Lower leg skin (tissue), 4 donors: ENCODE data around the gene MACROD1. TPM values are rescaled to one million over a fixed set of nuclear protein-coding genes. Genes with fewer than 3 reads are reported as not detected.

Experiments
- DNase-seq, 2 donors: peaks; one replicate each; pipeline ENCODE4 v3.0.0-alpha.2; 2019; ENCODE audit warnings: low spot score in 2 of 2
- H3K4me3 ChIP-seq: fragments of 200-600 bp; sonication (generic); 2 replicates; pipeline ENCODE4 v1.5.1; 2017; ENCODE audit warnings: mild to moderate bottlenecking, low read depth; ENCODE audit not compliant: poor library complexity, severe bottlenecking
- CTCF ChIP-seq, 3 donors: fragments of 450-650 bp; IDR thresholded peaks; one replicate each; pipeline ENCODE4 v1.5.1; 2016; ENCODE audit warnings: antibody characterized with exemption in 3 of 3, mild to moderate bottlenecking in 3 of 3, moderate library complexity in 2 of 3
- POLR2A ChIP-seq, 2 donors: fragments of 450-650 bp; IDR thresholded peaks; one replicate each; pipeline ENCODE4 v1.6.1; 2016 to 2017; ENCODE audit warnings: antibody characterized with exemption in 2 of 2, mild to moderate bottlenecking in 1 of 2, moderate library complexity in 1 of 2
- WGBS, 2 donors: methylation state at CpG; one replicate each; pipeline ENCODE4 v1.1.5; 2018; 5-methylcytosine and 5-hydroxymethylcytosine counted together
- intact Hi-C: fragments of 100-400 bp; cut with DNase I; formaldehyde crosslinking; loops from one replicate; pipeline ENCODE4 v1.15.0; 2023; ENCODE audit warnings: low total_unique reads
- total RNA-seq, 4 donors: library from RNA; depleted of rRNA; stranded (reverse); fragments of >200 nt; gene quantifications; one replicate each; pipeline ENCODE4 v1.1.0, GENCODE V29; 2016

MACROD1 gene
- total RNA-seq, 4 donors from 2014 or later = 44.8 to 74.8 (median 55.6) TPM

DNA sequence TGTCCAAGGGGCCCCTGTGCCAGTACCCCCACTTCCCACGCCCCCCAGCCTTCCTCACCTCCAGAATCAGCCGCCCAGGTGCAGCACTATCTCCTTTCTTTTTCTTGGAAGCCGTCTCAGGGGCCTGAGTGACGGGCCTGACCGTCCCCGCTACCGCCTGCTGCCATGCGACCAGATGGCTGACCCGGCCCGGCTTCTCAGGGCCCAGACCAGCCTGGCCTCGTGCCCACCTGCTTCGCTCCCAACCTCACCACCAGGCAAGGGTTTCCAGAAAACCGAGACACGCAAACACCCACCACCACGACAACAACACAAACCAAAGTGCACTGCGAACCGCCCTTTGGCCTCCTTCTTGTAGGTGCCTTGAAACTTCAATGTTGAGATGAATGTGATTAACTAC lies 39.1 kb downstream of the MACROD1 start:
- DNase-seq = no peak
- intact Hi-C loops = no loop called here
- TF ChIP-seq POLR2A (IDR thresholded peaks at IDR 0.05) (no peak), CTCF (IDR thresholded peaks at IDR 0.05) (no peak)
- 93 to 96% methylated on average over 17 of the region's 17 CpGs for WGBS, 2 donors
- no peak overlapping the region for H3K4me3 ChIP-seq

DNA sequence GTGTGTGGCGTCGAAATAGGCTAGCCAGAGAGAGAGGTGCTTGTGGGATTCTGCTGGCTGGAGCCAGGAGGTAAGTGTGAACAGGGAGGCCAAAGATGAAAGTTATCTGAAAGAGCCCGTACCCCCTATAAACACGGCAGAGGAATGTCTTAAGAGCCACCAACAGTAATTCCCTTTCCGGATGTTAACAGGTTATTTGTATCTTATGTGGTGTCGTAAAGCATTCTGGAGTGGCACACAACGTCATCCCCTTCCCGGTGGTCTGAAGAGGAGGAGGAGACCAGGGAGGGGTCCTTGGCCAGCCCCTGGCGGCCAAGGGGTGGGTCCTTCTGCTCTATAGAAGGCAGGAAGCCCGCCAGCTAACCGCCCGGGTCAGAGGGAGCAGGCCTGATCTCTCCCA lies 39.5 kb downstream of the MACROD1 start:
- no peak for DNase-seq
- WGBS, 2 donors = 87 to 88% methylated on average over 12 of the region's 12 CpGs
- H3K4me3 ChIP-seq = no peak overlapping the region
- TF ChIP-seq POLR2A (IDR thresholded peaks at IDR 0.05) = no peak
- TF ChIP-seq CTCF (IDR thresholded peaks at IDR 0.05) = no peak
- intact Hi-C loops = no loop called here

DNA sequence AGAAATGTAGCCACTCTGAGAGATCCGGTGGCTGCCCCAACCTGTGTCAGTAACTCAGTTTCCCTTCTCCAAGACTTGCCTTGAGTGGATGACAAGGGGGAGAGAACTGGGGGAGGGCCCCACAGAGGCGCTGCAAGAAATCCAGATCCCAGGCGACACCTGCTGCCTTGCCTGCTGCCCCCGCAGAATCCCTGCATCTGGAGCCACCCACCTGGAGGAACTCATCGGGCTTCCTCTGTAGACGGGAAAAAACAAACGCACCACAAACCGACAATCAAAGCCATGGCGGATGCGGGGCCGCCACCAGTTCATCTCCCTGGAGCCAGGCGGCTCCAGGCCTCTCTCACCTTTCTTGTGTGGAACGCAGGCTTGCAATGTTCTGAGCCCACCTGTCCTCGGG lies 40.2 kb downstream of the MACROD1 start:
- intact Hi-C loops = no loop called here
- WGBS, 2 donors = 75 to 79% methylated on average over 14 of the region's 14 CpGs
- TF ChIP-seq CTCF (IDR thresholded peaks at IDR 0.05) (no peak), POLR2A (IDR thresholded peaks at IDR 0.05) (no peak)
- DNase-seq = no peak
- no peak overlapping the region for H3K4me3 ChIP-seq

DNA sequence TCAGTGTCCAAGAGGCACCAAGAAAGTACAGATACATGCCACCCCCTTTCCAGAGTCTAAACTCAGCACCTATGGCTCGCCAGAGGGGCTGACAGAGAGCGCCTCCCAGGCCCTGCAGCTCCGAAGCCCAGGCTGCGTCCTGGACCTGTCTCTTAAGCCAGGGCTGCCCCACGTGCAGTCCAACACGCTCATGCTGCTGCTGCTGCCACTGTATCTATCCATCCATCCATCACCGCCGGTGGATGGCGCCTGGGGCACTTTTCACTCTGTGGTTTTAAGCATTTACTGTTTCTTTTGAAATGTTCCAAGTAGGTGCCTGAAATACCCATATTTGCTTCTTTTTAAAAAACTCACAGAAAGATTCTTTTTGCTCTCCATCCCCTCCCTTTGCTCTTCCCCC lies 41.8 kb downstream of the MACROD1 start:
- 76 to 87% methylated on average over 9 of the region's 9 CpGs for WGBS, 2 donors
- intact Hi-C loops = no loop called here
- TF ChIP-seq POLR2A (IDR thresholded peaks at IDR 0.05) (no peak), CTCF (IDR thresholded peaks at IDR 0.05) (no peak)
- no peak overlapping the region for H3K4me3 ChIP-seq
- no peak for DNase-seq

DNA sequence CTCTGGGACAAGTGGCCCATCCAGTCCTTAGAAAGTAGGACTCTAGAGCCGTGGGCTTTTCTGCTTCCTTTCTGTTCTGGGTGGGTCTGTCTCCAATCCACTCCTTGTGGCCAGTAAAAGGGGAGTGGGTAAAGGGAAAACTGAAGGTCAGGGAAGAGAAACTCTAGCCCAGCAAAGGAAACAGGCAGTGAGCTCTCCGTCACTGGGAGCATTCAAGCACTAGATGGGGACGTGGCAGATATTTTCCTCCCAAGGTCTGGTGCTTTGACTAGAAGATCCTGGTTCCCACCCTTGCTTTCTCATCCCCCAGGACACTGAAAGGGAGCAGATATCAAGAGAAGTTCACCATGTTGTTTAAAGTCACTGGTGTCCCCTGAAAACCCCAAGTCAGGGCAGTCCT lies 42.2 kb downstream of the MACROD1 start:
- no peak for DNase-seq
- intact Hi-C loops = no loop called here
- TF ChIP-seq POLR2A (IDR thresholded peaks at IDR 0.05) (no peak), CTCF (IDR thresholded peaks at IDR 0.05) (no peak)
- WGBS, 2 donors = 73 to 83% methylated on average over 3 of the region's 3 CpGs
- no peak overlapping the region for H3K4me3 ChIP-seq
